Mononuclear cell (primary cell): ENCODE measurements around the gene PCDHB12. TPM values are rescaled to one million over a fixed set of nuclear protein-coding genes. Genes with fewer than 3 reads are reported as not detected.
"Not testable (repeated sequence)": the region's sequence is repeated elsewhere in the genome, so short reads cannot be mapped to it uniquely, and the experiment has no call there.

Experiments
- H3K27me3 ChIP-seq: 2 replicates; pipeline ENCODE4 v1.6.0; 2011; ENCODE audit warnings: low read length, control low read depth; ENCODE audit not compliant: insufficient read depth
- H3K4me1 ChIP-seq: 2 replicates; pipeline ENCODE4 v1.5.1; 2011; ENCODE audit warnings: mild to moderate bottlenecking, low read length, control low read depth; ENCODE audit not compliant: insufficient read depth
- H3K4me3 ChIP-seq: 2 replicates; pipeline ENCODE4 v1.5.1; 2011; ENCODE audit warnings: mild to moderate bottlenecking, low read length, moderate library complexity
- H3K9me3 ChIP-seq: 2 replicates; pipeline ENCODE4 v1.5.1; 2011; ENCODE audit warnings: low read depth, mild to moderate bottlenecking, control low read depth, low read length
- total RNA-seq: library from RNA; depleted of rRNA; stranded (reverse); fragments of >200 nt; gene quantifications from one replicate; pipeline ENCODE4 v1.2.3, GENCODE V29; 2012

Gene PCDHB12
- not detected for total RNA-seq

DNA sequence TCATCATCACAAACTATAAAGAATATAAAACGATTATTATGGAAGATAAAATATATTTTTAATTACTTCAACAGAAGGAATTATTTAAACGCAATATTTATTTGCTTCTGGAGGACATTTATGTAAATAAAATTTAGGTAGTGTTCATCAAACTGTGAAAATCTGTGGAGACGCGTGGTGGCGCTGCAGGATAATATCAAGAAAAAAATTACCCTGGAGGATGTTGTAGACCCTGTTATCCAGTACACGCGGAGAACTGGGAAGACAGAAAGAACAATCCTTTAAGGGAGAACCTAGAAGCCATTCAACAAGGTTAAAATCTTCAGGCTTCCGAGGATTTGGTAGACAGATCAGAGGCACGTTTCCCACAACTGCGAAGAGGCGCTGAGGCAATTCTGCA is at the start of gene PCDHB12:
PCDHB12 (plus strand) TSS at position 242 of the 400 bp plus-strand sequence. CDS start 189 bp downstream, outside the sequence.
- Histone ChIP-seq H3K9me3 (no peaks in the 10 kb centered on the region), H3K27me3 (peaks cover 50% of the 10 kb centered on the region), H3K4me3 (no peak within 1 kb of the TSS), H3K4me1 (no peaks in the 10 kb centered on the region)

DNA sequence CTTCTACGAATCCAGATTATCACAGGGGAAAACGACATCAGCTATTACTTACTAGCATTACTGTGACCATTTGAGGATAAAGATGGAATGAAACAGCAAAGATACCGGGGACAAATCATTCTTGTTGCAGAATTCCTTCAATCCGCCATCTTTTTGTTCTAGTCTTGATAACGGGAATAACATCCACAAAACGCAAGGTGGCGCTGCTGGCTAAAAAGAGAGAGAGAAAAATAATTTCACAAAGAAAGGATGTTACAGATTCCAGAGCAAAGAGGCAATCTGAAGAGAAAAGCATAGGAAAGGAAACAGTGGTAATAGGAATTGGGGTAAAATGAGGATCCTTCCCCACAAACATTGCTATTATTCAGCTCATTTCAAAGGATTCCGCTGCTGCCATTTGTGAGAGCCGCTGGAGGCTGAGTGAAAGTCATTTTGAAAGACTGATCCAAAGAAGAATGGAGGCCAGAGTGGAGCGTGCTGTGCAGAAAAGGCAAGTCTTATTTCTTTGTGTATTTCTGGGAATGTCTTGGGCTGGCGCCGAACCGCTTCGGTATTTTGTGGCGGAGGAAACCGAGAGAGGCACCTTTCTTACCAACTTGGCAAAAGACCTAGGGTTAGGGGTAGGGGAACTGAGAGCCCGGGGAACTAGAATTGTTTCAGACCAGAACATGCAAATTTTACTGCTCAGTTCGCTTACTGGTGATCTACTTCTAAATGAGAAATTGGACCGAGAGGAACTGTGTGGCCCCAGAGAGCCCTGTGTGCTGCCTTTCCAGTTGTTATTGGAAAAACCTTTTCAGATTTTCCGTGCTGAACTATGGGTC is 35.9 kb upstream of the PCDHB12 start, which contains the start of gene PCDHB7:
PCDHB7 (plus strand) TSS at position 264 of the 824 bp plus-strand sequence; CDS start at position 456, 192 bp downstream.
- Histone ChIP-seq H3K4me1 (no peaks in the 10 kb centered on the region), H3K9me3 (no peaks in the 10 kb centered on the region), H3K4me3 (no peak within 1 kb of the TSS), H3K27me3 (peaks cover 31% of the 10 kb centered on the region)

DNA sequence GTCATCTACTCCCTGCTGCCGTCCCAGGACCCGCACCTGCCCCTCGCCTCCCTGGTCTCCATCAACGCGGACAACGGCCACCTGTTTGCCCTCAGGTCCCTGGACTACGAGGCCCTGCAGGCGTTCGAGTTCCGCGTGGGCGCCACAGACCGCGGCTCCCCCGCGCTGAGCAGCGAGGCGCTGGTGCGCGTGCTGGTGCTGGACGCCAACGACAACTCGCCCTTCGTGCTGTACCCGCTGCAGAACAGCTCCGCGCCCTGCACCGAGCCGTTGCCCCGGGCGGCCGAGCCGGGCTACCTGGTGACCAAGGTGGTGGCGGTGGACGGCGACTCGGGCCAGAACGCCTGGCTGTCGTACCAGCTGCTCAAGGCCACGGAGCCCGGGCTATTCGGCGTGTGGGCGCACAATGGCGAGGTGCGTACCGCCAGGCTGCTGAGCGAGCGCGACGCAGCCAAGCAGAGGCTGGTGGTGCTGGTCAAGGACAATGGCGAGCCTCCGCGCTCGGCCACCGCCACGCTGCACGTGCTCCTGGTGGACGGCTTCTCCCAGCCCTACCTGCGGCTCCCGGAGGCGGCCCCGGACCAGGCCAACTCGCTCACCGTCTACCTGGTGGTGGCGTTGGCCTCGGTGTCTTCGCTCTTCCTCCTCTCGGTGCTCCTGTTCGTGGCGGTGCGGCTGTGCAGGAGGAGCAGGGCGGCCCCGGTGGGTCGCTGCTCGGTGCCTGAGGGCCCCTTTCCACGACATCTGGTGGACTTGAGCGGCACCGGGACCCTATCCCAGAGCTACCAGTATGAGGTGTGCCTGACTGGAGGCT is 34.0 kb upstream of the PCDHB12 start:
- H3K9me3 ChIP-seq, H3K4me1 ChIP-seq, H3K4me3 ChIP-seq: not testable (repeated sequence)
- H3K27me3 ChIP-seq: peaks cover 38% of the 10 kb centered on the region

DNA sequence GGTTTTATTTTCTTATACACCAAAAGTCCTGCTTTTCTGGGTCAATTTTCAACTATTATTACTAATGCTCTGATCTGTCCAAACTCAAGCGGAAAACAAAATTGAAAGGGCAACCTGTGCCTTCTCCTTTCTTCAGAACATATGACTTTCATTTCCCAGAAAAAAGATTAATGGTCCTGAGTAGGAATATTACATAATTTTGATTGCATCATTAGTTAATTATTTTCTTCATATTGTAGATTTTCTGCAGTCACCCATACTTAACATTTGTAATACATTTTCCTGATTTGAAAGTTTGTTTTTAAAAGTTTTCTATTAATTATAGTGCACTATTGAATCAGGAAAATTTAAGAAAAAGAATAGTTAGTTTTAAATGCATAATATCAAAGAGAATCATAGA is 32.6 kb upstream of the PCDHB12 start:
- no peaks in the 10 kb centered on the region for H3K4me1 ChIP-seq
- H3K9me3 ChIP-seq: no peaks in the 10 kb centered on the region
- peaks cover 34% of the 10 kb centered on the region for H3K27me3 ChIP-seq
- H3K4me3 ChIP-seq: no peak overlapping the region

DNA sequence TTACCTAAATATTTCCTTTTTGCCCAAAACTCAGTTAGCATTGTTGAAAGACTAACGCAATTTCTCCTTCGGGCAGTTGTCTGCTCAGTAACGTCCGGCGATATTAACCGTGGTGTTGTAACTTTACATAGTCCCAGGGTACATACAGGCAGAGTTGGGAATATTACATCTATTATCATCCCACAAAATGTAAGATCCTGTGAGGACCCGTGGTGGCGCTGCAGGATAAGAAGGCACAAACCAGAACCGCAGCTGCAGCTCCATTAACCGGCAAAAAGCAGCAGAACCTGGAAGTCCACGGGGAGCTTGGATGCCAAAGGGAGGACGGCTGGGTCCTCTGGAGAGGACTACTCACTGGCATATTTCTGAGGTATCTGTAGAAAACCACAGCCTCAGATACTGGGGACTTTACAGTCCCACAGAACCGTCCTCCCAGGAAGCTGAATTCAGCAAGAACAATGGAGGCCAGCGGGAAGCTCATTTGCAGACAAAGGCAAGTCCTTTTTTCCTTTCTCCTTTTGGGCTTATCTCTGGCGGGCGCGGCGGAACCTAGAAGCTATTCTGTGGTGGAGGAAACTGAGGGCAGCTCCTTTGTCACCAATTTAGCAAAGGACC is 30.8 kb upstream of the PCDHB12 start, which contains the start of gene PCDHB8:
PCDHB8 (plus strand) TSS at position 214 of the 615 bp plus-strand sequence; CDS start at position 459, 245 bp downstream.
- H3K9me3 ChIP-seq, H3K4me1 ChIP-seq, H3K4me3 ChIP-seq: not testable (repeated sequence)
- H3K27me3 ChIP-seq: peaks cover 47% of the 10 kb centered on the region

DNA sequence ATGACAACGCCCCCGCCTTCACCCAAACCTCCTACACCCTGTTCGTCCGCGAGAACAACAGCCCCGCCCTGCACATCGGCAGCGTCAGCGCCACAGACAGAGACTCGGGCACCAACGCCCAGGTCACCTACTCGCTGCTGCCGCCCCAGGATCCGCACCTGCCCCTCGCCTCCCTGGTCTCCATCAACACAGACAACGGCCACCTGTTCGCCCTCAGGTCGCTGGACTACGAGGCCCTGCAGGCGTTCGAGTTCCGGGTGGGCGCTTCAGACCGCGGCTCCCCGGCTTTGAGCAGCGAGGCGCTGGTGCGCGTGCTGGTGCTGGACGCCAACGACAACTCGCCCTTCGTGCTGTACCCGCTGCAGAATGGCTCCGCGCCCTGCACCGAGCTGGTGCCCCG is 29.1 kb upstream of the PCDHB12 start:
- not testable (repeated sequence) for H3K4me3 ChIP-seq, H3K4me1 ChIP-seq, H3K9me3 ChIP-seq
- H3K27me3 ChIP-seq: peaks cover 50% of the 10 kb centered on the region

DNA sequence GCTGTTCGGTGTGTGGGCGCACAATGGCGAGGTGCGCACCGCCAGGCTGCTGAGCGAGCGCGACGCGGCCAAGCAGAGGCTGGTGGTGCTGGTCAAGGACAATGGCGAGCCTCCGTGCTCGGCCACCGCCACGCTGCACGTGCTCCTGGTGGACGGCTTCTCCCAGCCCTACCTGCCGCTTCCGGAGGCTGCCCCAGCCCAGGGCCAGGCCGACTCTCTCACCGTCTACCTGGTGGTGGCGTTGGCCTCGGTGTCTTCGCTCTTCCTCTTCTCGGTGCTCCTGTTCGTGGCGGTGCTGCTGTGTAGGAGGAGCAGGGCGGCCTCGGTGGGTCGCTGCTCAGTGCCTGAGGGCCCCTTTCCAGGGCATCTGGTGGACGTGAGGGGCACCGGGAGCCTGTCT is 28.6 kb upstream of the PCDHB12 start:
- H3K27me3 ChIP-seq: peaks cover 50% of the 10 kb centered on the region
- not testable (repeated sequence) for H3K4me3 ChIP-seq, H3K4me1 ChIP-seq, H3K9me3 ChIP-seq

DNA sequence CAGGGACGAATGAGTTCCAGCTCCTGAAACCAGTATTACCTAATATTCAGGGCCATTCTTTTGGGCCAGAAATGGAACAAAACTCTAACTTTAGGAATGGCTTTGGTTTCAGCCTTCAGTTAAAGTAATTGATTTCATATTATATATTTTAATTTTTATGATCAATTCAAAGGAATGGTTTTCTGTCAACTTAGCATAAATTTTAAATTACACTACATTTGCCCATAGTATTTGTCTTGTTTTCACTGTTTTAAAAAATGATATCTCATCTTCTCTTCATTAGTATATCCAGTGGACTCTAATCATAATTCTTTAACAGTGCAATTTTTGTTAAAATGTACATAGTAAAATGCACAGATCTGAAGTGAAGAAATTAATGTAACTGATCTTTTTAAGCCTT is 28.2 kb upstream of the PCDHB12 start:
- no peaks in the 10 kb centered on the region for H3K4me1 ChIP-seq
- H3K27me3 ChIP-seq: peaks cover 48% of the 10 kb centered on the region
- H3K4me3 ChIP-seq: no peak overlapping the region
- H3K9me3 ChIP-seq: no peaks in the 10 kb centered on the region

DNA sequence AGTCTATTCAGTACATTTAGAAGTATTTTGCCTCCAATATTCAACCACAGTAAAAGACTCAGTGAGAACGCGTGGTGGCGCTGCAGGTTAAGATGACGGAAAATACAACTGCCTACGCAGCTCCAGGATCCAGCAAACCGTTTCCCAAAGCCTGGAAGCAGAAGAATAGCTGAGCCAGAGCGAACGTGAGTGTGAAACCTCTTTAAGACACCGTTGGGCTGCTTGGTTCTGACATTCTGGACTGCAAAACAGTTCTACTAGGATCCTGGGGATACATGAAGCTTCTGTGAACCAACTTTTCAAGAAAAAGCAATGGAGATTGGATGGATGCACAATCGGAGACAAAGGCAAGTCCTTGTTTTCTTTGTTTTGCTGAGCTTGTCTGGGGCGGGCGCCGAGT is 26.3 kb upstream of the PCDHB12 start, which contains the start of gene PCDHB16:
PCDHB16 (plus strand) TSS at position 140 of the 400 bp plus-strand sequence; CDS start at position 313, 173 bp downstream.
- H3K9me3 ChIP-seq: no peaks in the 10 kb centered on the region
- no peaks in the 10 kb centered on the region for H3K4me1 ChIP-seq
- no peak within 1 kb of the TSS for H3K4me3 ChIP-seq
- H3K27me3 ChIP-seq: peaks cover 34% of the 10 kb centered on the region

DNA sequence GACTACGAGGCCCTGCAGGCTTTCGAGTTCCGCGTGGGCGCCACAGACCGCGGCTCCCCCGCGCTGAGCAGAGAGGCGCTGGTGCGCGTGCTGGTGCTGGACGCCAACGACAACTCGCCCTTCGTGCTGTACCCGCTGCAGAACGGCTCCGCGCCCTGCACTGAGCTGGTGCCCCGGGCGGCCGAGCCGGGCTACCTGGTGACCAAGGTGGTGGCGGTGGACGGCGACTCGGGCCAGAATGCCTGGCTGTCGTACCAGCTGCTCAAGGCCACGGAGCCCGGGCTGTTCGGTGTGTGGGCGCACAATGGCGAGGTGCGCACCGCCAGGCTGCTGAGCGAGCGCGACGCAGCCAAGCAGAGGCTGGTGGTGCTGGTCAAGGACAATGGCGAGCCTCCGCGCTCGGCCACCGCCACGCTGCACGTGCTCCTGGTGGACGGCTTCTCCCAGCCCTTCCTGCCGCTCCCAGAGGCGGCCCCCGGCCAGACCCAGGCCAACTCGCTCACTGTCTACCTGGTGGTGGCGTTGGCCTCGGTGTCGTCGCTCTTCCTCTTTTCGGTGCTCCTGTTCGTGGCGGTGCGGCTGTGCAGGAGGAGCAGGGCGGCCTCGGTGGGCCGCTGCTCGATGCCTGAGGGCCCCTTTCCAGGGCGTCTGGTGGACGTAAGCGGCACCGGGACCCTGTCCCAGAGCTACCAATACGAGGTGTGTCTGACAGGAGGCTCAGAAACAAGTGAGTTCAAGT is 24.2 kb upstream of the PCDHB12 start:
- H3K4me3 ChIP-seq, H3K9me3 ChIP-seq, H3K4me1 ChIP-seq: not testable (repeated sequence)
- peaks cover 28% of the 10 kb centered on the region for H3K27me3 ChIP-seq

DNA sequence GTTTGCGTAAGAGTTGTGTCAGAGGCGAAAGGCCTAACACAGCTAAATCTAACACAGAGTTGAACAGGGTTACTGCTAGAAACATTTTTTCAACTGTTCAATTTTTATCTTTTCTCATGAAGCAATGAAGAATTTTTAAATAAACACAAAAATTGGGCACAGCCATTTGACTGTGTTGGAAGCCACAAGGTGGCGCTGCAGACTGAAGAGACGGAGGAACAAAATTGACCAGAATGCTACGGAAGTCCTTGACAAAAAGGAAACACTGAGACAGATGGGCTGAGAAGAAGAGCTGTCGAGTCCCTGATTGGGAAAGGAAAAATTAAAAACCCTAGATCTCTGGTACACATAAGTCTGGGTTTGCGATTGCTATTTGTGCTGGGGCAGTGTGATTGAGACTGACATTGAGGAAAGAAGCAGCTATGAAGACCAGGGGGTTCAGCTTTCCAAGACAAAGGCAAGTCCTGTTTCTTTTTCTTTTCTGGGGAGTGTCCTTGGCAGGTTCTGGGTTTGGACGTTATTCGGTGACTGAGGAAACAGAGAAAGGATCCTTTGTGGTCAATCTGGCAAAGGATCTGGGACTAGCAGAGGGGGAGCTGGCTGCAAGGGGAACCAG is 21.5 kb upstream of the PCDHB12 start, which contains the start of gene PCDHB9:
PCDHB9 (plus strand) TSS at position 265 of the 616 bp plus-strand sequence; CDS start at position 423, 158 bp downstream.
- no peak within 1 kb of the TSS for H3K4me3 ChIP-seq
- H3K27me3 ChIP-seq: peaks cover 39% of the 10 kb centered on the region
- H3K9me3 ChIP-seq: no peaks in the 10 kb centered on the region
- H3K4me1 ChIP-seq: no peaks in the 10 kb centered on the region

DNA sequence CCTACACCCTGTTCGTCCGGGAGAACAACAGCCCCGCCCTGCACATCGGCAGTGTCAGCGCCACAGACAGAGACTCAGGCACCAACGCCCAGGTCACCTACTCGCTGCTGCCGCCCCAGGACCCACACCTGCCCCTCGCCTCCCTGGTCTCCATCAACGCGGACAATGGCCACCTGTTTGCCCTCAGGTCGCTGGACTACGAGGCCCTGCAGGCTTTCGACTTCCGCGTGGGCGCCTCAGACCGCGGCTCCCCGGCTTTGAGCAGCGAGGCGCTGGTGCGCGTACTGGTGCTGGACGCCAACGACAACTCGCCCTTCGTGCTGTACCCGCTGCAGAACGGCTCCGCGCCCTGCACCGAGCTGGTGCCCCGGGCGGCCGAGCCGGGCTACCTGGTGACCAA is 19.8 kb upstream of the PCDHB12 start:
- H3K4me3 ChIP-seq, H3K9me3 ChIP-seq, H3K4me1 ChIP-seq: not testable (repeated sequence)
- peaks cover 34% of the 10 kb centered on the region for H3K27me3 ChIP-seq

DNA sequence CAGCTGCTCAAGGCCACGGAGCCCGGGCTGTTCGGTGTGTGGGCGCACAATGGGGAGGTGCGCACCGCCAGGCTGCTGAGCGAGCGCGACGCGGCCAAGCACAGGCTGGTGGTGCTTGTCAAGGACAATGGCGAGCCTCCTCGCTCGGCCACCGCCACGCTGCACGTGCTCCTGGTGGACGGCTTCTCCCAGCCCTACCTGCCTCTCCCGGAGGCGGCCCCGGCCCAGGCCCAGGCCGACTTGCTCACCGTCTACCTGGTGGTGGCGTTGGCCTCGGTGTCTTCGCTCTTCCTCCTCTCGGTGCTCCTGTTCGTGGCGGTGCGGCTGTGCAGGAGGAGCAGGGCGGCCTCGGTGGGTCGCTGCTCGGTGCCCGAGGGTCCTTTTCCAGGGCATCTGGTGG is 19.4 kb upstream of the PCDHB12 start:
- H3K27me3 ChIP-seq: peaks cover 34% of the 10 kb centered on the region
- H3K4me1 ChIP-seq, H3K9me3 ChIP-seq, H3K4me3 ChIP-seq: not testable (repeated sequence)

DNA sequence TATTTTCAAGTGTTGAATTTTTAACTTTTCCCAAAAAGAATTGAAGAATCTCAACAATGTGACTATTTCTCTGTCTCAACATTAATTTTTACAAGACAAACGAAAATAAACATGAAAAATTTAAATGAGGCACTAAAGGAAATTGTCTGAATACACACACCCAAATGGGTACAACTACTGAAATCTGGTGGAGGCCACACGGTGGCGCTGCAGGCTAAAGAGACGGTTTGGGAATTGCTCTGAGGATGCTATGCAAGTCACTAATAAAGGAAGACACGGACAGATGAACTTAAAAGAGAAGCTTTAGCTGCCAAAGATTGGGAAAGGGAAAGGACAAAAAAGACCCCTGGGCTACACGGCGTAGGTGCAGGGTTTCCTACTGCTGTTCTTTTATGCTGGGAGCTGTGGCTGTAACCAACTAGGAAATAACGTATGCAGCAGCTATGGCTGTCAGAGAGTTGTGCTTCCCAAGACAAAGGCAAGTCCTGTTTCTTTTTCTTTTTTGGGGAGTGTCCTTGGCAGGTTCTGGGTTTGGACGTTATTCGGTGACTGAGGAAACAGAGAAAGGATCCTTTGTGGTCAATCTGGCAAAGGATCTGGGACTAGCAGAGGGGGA is 16.3 kb upstream of the PCDHB12 start, which contains the start of gene PCDHB10:
PCDHB10 (plus strand) TSS at position 244 of the 616 bp plus-strand sequence; CDS start at position 444, 200 bp downstream.
- H3K4me3 ChIP-seq: no peak within 1 kb of the TSS
- peaks cover 31% of the 10 kb centered on the region for H3K27me3 ChIP-seq
- H3K4me1 ChIP-seq: no peaks in the 10 kb centered on the region
- peaks cover 14% of the 10 kb centered on the region for H3K9me3 ChIP-seq
